HG03097 (cell line): ENCODE measurements around the gene HS3ST5.
"Not testable (repeated sequence)": the region's sequence is repeated elsewhere in the genome, so short reads cannot be mapped to it uniquely, and the experiment has no call there.

ENCODE experiments used
- ATAC-seq: cut with Tn5 transposase; IDR thresholded peaks from one replicate; pipeline ENCODE4 v1.9.1; 2021; ENCODE audit not compliant: unreplicated experiment, low FRiP score

The HS3ST5 gene

GRCh38 chr6:114108119-114109002 is 234.5 kb downstream of the HS3ST5 start:
- ATAC-seq, result no peak

- ATAC-seq, result no peak
Observed at GRCh38 chr6:114106020-114106419, 236.8 kb downstream of the HS3ST5 start.

- ATAC-seq, result no peak
Observed at GRCh38 chr6:114101255-114101654, 241.6 kb downstream of the HS3ST5 start.

- ATAC-seq, result no peak
Observed at GRCh38 chr6:114100215-114100994, 242.4 kb downstream of the HS3ST5 start.

GRCh38 chr6:114096561-114097172 is 246.2 kb downstream of the HS3ST5 start:
- ATAC-seq, result peak; percentile 58

GRCh38 chr6:114092943-114093342 is 249.9 kb downstream of the HS3ST5 start:
- no peak for ATAC-seq

GRCh38 chr6:114090626-114091025 is 252.2 kb downstream of the HS3ST5 start:
- ATAC-seq, result no peak

GRCh38 chr6:114087496-114087895 is 255.3 kb downstream of the HS3ST5 start:
- ATAC-seq, result no peak

GRCh38 chr6:114085211-114085610 is 257.6 kb downstream of the HS3ST5 start:
- ATAC-seq, result no peak

GRCh38 chr6:114084327-114084890 is 258.4 kb downstream of the HS3ST5 start:
- no peak for ATAC-seq

- ATAC-seq, result no peak
Observed at GRCh38 chr6:114083251-114083650, 259.6 kb downstream of the HS3ST5 start.

GRCh38 chr6:114081730-114082129 is 261.1 kb downstream of the HS3ST5 start:
- ATAC-seq, result no peak

GRCh38 chr6:114080891-114081510 is 261.8 kb downstream of the HS3ST5 start:
- no peak for ATAC-seq

- ATAC-seq, result not testable (repeated sequence)
Observed at GRCh38 chr6:114080410-114080809, 262.4 kb downstream of the HS3ST5 start.

GRCh38 chr6:114075777-114076176 is 267.0 kb downstream of the HS3ST5 start:
- ATAC-seq, result no peak

- no peak for ATAC-seq
Observed at GRCh38 chr6:114075300-114075699, 267.5 kb downstream of the HS3ST5 start.

- no peak for ATAC-seq
Observed at GRCh38 chr6:114068771-114069170, 274.1 kb downstream of the HS3ST5 start.

GRCh38 chr6:114068116-114068515 is 274.7 kb downstream of the HS3ST5 start:
- no peak for ATAC-seq

GRCh38 chr6:114064862-114065261 is 278.0 kb downstream of the HS3ST5 start:
- no peak for ATAC-seq

GRCh38 chr6:114063956-114064355 is 278.9 kb downstream of the HS3ST5 start:
- no peak for ATAC-seq
